COLO829 (cell line): ENCODE measurements around the gene SNCB.
A peak's percentile ranks its signal among the peaks of the same experiment; 100 is the strongest.

Source experiments
- DNase-seq: peaks from one replicate; pipeline ENCODE4 v3.0.0; 2012; ENCODE audit warnings: low spot score

The SNCB gene

DNA sequence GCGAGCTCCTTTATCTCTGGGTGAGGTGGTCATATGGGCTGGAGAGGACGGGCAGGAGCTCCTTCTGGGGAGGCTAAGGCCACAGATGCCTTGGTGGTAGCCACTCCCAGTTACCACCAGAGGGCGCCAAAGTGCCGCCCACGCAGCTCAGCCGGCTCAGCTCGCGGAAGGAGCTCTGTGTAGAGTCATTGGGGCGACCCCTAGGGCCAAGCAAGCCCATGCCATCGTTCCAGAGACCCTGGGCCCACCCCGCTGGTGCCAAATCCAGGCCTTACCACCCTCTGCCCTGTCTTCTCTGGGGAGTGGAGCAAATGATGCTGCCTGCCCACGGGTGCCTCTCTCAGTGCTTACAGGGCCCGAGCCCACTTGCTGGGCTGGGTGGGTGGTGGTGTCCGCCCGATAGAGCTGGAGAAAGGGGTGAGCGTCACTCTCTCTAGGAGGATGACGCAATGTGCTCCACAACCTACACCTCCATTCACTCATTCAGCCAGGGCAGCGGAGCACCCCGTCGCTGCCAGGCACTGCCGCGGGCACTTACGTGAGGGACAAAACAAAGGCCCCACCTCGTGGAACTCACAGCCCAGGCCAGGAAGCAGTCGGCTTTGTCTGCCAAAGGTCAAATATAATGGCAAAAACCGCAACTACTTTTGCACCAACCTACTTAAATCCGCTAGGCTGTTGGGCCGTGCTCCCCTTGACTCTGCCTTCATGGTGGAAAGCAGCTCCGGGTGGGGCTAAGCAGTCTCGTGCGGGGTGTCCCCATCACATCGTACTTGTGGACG, 30.7 kb upstream of the SNCB start:
- peak; percentile 51 for DNase-seq

DNA sequence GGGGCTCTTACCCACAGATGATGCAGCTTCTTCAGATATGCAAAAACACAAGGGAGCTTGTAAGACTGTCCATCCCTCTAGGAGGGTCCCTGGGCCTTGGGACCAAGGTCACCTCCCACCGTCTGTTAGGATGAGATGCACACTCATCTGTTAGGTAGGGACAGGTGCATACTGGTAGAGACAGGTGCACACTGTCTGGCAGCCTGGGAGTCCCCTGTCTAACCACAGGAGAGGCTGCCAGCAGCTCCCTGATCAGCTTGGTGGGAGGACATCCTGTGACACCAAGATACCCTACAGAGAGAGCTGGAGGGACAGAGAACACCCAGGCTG, 30.2 kb upstream of the SNCB start:
- DNase-seq: no peak

DNA sequence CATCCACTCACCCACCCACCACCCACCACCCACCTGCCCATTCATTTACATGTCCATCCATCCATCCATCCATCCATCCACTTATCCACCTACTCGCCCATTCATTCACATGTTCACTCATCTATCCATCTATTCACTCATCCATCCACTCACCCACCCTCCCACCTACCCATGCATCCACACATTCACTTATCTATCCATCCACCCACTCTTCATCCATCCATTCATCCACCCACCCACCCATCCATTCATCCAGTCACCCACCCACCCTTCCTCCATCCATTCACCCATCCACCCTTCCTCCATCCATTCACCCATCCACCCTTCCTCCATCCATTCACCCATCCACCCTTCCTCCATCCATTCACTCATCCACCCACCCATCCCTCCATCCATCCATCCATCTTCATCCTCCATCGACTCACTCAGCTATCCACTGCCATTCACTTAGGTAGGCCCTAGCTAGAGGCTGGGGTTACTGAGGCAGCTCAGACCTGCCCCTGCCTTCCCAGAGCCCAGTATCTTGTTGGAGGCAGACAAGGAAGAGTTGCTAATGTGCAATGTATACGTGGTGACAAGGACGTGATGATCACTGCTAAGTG, 29.6 kb upstream of the SNCB start:
- no peak for DNase-seq

DNA sequence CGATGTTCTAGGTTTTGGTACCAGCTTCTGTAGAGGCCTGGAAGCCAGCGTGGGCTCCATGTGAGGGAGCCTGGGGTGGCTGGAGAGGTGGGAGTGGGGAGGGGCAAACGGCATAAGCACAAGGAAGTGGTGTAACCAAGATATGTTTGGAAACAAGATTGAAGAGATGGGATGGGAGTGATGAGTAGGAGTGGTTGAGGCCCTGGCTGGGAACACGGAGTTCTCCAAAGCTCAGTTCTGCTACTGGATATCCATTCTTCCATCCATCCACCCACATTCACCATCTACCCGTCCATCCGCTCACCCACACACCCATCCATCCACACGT, 29.1 kb upstream of the SNCB start:
- DNase-seq: no peak

DNA sequence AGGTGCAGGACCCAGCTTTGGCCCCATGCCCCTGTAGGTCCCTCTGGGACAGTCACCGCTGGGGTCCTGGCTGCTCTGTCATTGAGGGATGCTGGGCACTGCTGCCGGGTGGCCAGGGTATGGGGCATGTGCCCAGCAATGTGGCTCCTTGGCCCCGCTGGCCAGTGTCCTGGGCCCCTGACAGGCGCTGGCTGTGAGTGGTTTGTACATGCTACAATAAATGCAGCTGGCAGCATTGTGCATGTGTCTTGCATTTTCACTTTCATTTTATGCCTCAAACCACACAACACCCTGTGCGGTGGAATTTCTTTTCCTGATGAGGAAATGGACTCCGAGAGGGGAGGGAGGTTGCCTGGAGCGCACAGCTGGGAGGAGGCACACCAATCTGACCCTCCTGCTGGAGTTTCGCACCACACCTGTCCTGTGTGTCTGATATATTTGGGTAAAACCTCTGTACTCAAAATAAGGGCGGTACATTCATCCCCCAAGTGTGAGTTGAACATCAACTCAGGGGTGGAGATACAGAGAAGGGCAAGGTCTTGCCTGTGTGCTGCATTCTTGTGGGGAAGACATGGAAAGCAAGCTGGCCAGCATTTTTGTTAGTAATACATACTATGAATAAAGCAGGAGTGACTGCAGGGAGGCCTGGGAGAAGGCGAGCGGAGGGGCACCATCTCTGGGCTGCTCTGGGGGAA, 28.6 kb upstream of the SNCB start:
- DNase-seq: no peak

DNA sequence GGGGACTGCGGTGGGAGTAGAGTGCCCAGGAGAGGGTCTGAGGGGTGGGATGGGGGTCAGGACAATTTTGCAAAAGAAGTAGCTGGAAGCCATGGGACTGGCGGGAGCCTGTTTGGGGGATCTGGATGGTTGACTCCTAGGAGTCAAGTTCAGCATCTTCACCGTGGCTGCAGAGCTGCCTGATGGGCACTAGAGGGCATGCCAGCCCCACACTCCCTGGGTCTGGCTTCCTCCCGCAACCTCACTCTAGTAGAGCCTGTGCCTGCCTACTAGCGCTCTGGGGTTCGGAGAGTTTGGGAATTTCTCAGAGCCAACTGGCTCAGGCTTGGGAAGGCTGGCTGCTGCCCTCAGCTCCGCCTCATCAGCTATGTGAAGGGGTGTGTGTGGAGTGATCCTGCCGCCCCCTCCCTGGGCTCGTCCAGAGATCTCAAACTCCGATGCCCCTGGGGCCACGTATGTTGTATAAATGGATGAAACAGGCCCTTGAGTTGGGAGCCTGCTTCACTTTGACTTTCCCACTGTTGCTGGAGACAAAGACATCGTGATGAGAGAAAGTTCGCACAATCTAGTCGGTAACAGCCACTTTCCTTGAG, 27.8 kb upstream of the SNCB start:
- DNase-seq: peak; percentile 27

DNA sequence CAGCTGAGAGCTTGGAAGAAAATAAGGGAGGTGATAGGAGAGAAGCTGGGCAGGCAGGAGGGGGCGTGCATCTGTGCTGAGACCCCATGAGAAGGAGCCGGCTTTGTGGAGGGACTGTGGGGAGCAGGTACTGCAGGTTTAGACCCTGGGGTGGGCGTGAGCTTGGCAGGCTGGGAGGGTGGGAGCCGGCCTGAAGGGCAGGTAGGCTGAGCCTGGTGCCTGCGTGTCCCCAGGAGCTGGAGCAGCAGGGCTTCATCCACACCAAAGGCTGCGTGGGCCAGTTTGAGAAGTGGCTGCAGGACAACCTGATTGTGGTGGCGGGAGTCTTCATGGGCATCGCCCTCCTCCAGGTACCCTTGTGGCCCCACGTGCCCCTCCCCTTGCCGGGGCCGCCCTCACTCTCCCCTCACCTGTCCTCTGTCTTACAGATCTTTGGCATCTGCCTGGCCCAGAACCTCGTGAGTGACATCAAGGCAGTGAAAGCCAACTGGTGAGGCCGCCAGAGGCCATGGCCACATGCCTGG, 26.2 kb upstream of the SNCB start:
- no peak for DNase-seq

DNA sequence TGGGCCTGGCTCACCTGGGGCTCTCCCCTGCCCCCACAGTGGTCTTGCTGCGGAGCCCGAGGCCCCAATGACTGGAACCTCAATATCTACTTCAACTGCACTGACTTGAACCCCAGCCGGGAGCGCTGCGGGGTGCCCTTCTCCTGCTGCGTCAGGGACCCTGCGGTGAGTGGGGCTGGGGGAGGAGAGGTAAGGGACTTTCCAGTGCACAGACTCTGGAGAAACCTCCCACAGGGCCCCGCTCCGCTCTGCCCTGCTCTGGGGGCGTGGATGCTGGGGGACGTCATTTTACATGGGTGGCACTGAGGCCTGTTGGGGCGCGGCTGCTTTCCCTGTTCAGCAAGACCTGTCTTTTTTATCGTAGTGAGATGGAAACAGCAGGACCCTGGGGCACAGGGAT, 24.5 kb upstream of the SNCB start:
- no peak for DNase-seq

DNA sequence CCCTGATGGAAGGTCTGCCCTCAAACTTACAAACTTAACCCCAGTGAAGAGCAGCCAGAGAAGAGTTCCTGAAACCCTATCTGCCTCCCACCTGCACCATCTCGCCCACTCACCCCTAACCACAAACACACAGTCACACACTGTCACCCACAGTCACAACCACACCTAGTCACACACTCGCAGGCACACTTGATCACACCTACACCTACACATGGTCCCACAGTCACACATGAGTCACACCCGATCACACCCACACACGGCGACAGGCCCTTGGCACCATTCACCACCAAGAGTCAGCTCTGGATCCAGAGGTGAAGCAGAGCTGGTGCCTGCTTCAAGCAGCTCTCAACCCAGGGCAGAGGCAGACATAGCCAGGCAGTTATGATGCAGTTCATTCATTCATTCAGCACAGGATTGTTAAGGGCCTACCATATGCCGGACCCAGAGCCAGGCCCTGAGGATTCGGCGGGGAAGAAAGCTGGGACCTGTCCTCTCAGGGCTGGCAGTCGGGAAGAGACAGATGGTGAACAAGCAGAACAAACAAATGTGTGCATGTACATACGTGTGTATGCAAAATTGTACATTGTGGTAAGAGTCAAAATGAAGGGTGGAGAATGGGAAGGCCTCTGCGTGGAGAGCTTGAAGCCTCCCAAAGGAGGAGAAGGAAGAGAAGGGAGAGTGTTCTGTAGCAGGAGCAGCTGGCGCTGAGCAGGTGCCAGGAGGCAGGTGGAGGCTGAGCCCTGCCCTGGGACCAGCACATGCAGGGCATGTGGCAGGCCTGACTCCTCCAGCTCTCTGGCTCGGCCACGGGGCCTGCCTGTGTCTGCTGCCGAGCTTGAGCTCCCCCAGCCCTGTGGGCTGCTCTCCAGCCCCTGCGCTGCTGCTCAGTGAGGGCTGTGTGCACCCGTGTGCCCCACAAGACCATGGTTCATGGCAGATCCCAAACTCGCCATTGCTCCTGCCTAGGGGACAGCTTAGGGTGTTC, 23.4 kb upstream of the SNCB start:
- DNase-seq: no peak

DNA sequence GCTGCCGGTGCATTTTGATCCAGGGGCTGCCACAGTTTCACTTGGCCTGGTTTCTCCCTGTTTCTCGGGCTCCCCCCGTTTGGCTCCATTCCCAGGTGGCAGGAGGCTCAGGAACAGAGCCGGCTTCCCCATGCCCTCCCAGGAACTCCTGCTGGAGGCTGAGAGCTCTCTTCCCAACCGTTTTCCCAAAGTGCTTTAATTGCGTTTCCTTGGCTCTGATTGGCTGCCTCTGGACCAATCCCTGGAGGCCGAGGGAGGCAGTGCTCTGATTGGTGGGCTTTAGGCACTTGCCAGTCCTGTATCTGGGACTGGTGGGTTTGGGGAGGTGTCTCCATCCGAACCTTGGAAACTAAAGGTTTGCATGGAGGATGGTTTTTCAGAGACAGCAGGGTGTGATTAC, 21.8 kb upstream of the SNCB start:
- no peak for DNase-seq

DNA sequence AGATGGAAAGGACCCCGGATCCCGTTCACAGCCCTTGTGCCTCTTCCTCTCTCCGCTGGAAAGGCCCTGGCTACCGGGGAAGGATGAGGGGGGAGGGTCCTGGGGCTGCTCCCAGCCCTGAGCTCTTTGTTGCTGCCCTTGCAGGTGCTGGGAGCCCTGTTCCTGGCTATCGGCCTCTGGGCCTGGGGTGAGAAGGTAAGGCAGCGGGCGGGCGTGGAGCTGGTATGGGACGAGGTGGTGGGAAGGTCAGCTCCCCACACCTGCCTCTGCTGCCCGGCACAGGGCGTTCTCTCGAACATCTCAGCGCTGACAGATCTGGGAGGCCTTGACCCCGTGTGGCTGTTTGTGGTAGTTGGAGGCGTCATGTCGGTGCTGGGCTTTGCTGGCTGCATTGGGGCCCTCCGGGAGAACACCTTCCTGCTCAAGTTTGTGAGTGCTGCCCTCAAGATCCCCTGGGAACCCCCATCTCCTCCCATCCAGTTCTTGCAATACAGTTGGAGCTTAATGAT, 21.2 kb upstream of the SNCB start:
- DNase-seq: no peak

DNA sequence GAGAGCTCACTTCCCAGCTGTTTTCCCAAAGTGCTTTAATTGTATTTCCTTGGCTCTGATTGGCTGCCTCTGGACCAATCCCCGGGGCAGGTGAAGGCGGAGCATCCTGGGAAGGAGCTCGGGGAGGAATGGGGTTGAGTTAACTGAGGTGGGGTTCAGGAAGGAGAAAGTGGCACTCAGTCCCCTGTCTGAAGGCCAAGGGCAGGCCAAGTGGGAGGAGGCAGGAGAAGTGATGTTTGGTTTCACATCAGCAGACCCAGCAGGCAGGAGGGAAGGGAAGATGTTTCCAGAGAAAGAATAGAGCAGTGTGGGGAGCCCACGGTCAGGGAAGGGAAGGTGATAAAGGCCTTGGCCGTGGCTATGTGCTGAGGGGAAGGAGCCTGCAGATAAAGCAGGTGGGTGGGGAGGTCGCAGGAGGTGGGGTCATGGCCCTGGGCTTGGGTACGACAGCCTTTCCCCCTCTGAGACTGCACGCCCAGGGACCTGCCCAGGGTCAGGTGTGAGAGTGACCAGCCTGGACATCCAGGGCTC, 20.1 kb upstream of the SNCB start:
- DNase-seq: no peak

DNA sequence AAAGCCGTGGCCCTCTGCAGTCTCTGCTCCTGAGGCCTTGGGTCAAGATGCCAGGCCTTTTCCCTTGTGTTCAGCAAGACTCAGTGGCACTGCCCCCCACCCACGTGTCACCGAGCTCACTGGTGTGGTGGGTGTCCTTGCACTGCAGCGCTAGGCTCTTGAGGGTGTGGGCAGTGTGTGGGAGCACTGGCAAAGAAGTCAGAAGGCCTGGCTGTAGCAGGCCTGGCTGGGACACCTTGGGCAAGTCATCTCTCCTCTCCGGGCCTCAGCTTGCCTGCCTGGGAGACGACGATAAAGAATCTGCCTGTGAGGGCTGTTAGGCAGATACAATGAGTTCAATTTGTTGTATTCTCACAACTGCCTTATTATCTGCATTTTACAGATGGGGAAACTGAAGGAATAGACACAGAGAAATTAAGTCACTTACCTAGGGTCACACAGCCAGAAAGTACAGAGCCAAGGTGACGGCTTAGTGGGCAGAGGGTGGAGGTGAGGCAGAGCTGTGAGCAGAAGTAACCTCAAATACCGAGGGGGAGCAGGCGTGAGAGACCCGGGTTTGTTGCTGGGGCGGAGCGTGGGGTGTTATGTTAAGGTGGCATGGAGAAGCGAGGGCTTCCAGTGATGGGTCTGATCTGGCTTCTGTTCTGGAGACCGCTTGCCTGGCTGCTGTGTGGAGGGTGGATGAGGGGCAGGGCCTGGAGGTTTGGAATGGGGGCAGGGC, 18.3 kb upstream of the SNCB start:
- DNase-seq: no peak

DNA sequence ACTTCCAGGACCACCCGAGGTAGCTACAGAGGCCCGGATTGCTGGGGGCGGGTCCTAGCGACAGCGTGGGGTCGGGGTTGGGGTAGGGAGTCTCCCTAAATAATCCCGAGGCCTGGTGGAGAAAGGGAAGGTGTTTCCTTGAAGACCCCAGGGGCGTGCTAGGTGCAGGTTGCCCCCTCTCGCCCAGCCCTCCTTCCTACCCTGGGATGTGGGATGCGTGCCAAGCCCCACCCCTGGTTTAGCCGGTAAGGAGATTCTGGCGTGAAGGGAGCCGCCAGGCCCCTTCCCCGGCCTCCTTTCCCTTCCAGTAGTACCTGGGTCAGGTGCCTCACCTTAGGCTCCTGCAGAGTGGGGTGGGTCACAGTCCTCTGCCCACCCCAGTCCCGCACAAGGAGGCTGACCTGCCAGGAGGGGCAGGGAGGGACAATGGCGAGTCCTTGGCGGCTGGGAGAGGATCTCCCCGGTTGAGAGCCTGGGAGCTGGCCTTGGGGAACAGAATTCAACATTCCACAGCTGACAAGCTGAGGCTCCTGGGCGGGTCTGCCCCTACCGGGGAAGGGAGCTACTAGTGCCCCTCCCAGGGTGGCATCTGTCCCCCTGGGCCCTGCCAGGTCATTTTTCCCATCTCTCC, 17.6 kb upstream of the SNCB start:
- no peak for DNase-seq

DNA sequence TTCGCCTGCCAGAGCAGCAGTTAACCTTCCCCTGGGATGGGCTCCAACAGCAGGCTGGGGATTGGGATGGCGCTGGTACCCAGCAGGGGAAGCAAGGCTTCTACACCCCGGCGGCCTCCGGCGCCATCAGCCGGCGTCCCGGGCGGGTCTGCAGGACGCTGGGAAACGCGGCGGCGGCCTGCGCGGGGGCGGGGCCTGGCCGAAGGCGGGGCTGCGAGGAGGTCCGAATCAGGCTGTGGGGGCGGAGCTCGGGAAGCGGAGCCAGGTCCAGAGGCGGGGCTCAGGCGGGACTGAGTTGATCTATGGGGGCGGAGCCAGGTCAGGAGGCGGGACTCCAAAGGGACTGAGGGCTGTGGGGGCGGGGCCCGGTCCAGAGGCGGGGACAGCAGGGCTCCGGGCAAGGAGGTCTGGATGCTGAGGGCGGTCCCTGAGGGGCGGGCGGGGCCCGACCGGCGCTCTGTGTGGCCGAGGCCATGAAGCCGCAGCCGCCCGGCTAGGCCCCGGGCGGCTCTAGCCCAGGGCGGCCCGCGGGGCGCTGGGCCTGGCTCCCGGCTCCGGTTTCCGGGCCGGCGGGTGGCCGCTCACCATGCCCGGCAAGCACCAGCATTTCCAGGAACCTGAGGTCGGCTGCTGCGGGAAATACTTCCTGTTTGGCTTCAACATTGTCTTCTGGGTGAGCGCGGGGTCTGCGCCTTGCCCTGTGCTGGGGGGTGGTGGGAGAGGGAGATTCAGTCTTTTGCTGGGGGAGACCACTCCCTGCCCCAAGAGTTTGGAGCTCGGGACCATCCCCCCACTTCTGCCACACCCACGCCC, 16.9 kb upstream of the SNCB start, which contains the start of gene TSPAN17:
TSS of gene TSPAN17 (plus strand) at position 455 of the 813 bp plus-strand sequence. CDS start at position 587, 132 bp downstream.
- peak; percentile 99 for DNase-seq

DNA sequence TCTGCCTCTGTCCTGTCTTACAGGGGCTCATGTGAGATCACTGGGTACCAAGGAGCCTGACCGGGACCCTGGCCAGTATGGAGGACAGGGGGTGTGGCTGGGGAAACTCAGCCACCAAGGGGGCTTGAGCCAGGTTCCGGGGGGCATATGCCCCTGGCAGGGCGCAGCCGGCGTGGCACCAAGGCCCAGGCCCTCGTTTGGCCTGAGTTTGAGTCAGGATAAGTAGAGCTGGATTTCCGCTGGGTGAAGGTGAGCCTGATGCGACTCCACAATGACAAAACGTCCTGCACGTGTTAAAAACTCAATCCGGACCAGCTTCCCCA, 16.3 kb upstream of the SNCB start:
- no peak for DNase-seq

DNA sequence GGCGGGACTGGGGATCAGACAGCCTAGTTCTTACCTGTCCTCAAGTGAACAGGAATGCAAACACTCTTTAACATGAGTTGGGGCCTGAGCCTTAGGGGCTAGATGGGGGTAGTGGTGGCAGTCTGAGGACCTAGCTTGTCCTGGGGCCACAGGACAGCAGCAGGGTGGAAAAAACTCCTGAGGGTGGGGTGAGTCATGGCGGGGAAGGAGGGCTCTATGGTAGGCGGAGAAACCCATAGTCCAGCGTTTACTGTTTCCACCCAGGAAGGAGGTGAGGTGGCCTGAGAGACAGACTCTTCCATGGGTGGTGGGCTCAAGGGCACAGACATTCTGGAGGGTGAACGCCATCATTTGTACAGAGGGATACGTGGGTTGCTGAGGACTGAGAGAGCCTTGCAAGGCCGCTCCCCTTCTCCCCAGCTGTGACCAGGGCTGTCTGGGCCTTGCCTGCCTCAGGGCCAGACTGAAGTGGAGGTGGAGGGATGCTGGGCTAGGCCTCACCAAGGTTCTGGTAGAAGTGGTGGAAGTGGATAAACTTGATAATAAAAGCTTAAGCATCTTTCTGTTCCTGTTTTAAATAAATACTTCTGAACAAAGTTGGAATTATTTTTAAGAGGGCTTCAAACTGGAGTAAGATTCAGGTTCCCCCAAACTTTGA, 15.8 kb upstream of the SNCB start:
- no peak for DNase-seq

DNA sequence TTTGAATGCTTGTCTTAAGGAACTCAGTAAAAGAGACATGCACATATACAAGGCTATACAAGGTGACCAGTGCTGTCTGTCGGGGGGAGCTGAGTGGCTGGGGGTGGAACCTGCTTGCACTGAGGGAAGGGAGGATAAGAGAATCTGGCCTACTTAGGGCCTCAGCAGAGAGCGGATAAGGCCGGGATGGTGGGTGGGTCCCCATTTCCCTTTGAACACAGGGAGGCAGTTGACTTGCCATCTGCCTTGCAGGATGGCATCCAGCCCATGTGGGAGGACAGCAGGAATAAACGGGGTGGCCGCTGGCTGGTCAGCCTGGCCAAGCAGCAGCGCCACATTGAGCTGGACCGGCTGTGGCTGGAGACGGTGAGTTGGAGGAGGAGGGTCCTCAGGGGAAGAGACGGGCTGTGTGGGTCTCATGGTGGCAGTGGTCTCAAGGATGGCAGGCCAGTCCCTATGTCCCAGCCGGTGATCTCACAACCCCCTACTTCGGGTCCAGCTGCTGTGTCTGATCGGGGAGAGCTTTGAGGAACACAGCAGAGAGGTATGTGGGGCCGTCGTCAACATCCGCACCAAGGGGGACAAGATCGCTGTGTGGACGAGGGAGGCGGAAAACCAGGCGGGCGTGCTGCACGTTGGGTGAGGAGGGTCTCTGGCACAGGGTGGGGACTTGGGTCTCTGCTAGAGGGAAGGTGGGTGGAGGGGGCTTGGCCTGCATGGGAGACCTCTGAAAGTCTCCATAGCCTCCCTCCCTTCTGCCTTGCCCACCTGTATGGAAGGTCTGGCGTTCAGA, 14.7 kb upstream of the SNCB start:
- DNase-seq: no peak
